HEK293 (cell line): Measurements from ENCODE around the gene KTN1.

Experiments used
- FEZF1 ChIP-seq: fragments of 450-650 bp; formaldehyde crosslinking; IDR thresholded peaks from 2 replicates; pipeline ENCODE4 v1.5.1; 2016; ENCODE audit warnings: missing biosample characterization, missing genetic modification characterization
- ZNF394 ChIP-seq: fragments of 450-650 bp; formaldehyde crosslinking; IDR thresholded peaks from 2 replicates; pipeline ENCODE4 v1.5.1; 2016; ENCODE audit warnings: missing biosample characterization, missing genetic modification characterization, mild to moderate bottlenecking, moderate library complexity, borderline replicate concordance
- ZNF473 ChIP-seq: fragments of 450-650 bp; formaldehyde crosslinking; IDR thresholded peaks from 2 replicates; pipeline ENCODE4 v1.5.1; 2017; ENCODE audit warnings: missing biosample characterization, missing genetic modification characterization
- TF ChIP-seq, protein P1 (sequence below): fragments of 450-650 bp; formaldehyde crosslinking; IDR thresholded peaks from 2 replicates; pipeline ENCODE4 v1.5.1; 2016; ENCODE audit warnings: missing biosample characterization, missing genetic modification characterization
- TF ChIP-seq, protein P2 (sequence below): fragments of 450-650 bp; formaldehyde crosslinking; IDR thresholded peaks from 2 replicates; pipeline ENCODE4 v1.5.1; 2016; ENCODE audit warnings: missing biosample characterization, missing genetic modification characterization

DNA sequence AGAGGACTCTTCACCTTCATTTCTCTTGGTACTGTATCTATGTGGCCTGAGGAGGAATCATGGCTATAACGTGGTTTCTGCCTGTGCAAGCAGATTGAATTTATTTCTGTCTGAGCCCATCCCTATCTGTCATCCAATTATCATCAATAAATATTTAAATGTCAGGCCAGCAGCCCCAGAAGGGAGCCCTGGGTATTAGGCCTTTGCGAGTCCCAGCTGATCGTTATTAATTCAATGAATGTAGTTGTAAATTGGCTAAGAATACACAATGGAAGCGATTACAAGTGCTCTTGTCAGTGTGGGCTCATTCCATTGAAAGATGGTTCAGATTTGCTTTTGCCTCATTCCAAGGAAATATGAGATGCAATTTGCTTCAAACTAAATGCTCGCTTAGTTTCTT is 142.0 kb downstream of the KTN1 start:
- TF ChIP-seq ZNF394 (tag by site-specific recombination): no peak
- TF ChIP-seq, protein P1, sequence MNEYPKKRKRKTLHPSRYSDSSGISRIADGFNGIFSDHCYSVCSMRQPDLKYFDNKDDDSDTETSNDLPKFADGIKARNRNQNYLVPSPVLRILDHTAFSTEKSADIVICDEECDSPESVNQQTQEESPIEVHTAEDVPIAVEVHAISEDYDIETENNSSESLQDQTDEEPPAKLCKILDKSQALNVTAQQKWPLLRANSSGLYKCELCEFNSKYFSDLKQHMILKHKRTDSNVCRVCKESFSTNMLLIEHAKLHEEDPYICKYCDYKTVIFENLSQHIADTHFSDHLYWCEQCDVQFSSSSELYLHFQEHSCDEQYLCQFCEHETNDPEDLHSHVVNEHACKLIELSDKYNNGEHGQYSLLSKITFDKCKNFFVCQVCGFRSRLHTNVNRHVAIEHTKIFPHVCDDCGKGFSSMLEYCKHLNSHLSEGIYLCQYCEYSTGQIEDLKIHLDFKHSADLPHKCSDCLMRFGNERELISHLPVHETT: no peak
- TF ChIP-seq, protein P2, sequence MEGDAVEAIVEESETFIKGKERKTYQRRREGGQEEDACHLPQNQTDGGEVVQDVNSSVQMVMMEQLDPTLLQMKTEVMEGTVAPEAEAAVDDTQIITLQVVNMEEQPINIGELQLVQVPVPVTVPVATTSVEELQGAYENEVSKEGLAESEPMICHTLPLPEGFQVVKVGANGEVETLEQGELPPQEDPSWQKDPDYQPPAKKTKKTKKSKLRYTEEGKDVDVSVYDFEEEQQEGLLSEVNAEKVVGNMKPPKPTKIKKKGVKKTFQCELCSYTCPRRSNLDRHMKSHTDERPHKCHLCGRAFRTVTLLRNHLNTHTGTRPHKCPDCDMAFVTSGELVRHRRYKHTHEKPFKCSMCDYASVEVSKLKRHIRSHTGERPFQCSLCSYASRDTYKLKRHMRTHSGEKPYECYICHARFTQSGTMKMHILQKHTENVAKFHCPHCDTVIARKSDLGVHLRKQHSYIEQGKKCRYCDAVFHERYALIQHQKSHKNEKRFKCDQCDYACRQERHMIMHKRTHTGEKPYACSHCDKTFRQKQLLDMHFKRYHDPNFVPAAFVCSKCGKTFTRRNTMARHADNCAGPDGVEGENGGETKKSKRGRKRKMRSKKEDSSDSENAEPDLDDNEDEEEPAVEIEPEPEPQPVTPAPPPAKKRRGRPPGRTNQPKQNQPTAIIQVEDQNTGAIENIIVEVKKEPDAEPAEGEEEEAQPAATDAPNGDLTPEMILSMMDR (tag by site-specific recombination): no peak
- TF ChIP-seq ZNF473 (tag by site-specific recombination): no peak
- TF ChIP-seq FEZF1 (tag by site-specific recombination): no peak
